ENCODE data around the gene FER. TPM values are rescaled to one million over a fixed set of nuclear protein-coding genes. Genes with fewer than 3 reads are reported as not detected.

FER gene
- total and polyA plus RNA-seq, 2 of the 8 experiments (the other 6 are each of a cell fraction or from before 2014, with no cell fraction given), result 1.3 to 15.8 TPM

DNA sequence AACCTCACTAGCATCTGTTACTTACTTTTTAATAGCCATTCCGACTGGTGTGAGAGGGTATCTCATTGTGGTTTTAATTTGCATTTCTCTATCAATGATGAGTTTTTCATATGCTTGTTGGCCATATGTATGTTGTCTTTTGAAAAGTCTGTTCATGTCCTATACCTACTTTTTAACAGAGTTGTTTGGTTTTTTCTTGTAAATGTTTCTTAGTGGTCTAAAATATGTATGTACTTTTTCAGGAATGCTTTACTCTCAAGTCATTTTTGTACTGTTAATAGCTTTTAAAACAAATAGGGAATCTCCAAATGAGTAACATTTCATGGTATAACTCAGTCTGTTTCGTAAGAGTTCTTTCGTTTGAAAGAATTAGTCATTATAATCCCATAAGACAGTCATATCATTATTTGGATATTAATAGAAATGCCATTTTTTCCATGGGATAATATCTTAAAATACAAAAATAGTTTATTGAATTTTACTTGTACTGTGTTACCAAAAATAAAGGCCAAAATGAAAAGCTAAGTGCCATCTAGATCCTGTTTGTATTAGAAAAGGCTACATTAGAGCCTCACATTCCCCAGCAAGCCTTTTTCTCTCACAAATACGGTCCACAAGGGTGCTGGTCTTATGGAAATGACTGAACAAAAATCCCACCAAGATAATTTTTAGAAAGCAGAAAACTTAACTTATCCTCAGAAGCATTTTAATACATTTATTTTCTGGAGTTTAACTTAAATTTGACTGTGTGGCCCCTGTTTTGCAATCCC lies 414.4 kb downstream of the FER start:
- TF ChIP-seq BCL11A (IDR thresholded peaks at IDR 0.05; ENCODE audit: low read depth in 2 of 2, low read length in 2 of 2) (no peak), NANOG (IDR thresholded peaks at IDR 0.05; ENCODE audit: insufficient read depth, low read depth, low read length, poor library complexity, severe bottlenecking) (no peak)
- Histone ChIP-seq H3K4me3 (ENCODE audit: extremely low read depth in 1 of 4, insufficient read depth in 2 of 4, low read depth in 3 of 4, low read length in 4 of 4) (no peak overlapping the region), H3K14ac (ENCODE audit: insufficient read length) (no peak overlapping the region), H3K9ac (replicated peaks in 1 of 4; ENCODE audit: extremely low read depth in 1 of 4, low read depth in 3 of 4, low read length in 3 of 4) (no peak overlapping the region), H2BK5ac (ENCODE audit: low read depth, low read length) (no peak overlapping the region), H4K91ac (replicated peaks; ENCODE audit: insufficient read length, low read length) (no peak overlapping the region), H2AFZ (ENCODE audit: low read length) (no peak overlapping the region), H4K20me1 (replicated peaks in 1 of 2; ENCODE audit: control insufficient read depth in 1 of 2, insufficient read depth in 2 of 2, low read length in 2 of 2) (no peaks in the 10 kb centered on the region), H3K56ac (replicated peaks; ENCODE audit: insufficient read length, low read depth, low read length) (no peak overlapping the region), H3K27ac (ENCODE audit: low read depth, low read length) (no peak overlapping the region), H4K8ac (ENCODE audit: extremely low read depth, insufficient read depth, low read length) (no peak overlapping the region), H3K36me3 (ENCODE audit: control insufficient read depth in 2 of 4, insufficient read depth in 4 of 4, low read length in 3 of 4) (no peaks in the 10 kb centered on the region), H3K4me2 (ENCODE audit: insufficient read depth in 1 of 2, low read depth in 2 of 2, low read length in 2 of 2) (no peak overlapping the region), H2BK15ac (ENCODE audit: low read length) (no peak overlapping the region), H3K18ac (ENCODE audit: extremely low read depth, low read length) (no peak overlapping the region), H3K23me2 (ENCODE audit: low read depth, low read length) (no peaks in the 10 kb centered on the region), H3K4me1 (replicated peaks in 1 of 4; ENCODE audit: control insufficient read depth in 3 of 4, insufficient read depth in 4 of 4, low read length in 3 of 4) (no peaks in the 10 kb centered on the region), H4K5ac (ENCODE audit: insufficient read length, low read depth, low read length) (no peak overlapping the region), H3K79me1 (ENCODE audit: low read depth, low read length) (no peaks in the 10 kb centered on the region), H2BK12ac (ENCODE audit: low read depth, low read length) (no peak overlapping the region), H3K9me3 (ENCODE audit: insufficient read depth in 2 of 2, low read depth in 1 of 2, low read length in 1 of 2) (no peaks in the 10 kb centered on the region), H2BK120ac (replicated peaks; ENCODE audit: low read depth, low read length) (no peak overlapping the region), H3K23ac (ENCODE audit: insufficient read length) (no peak overlapping the region), H3K27me3 (replicated peaks in 1 of 4; ENCODE audit: control insufficient read depth in 3 of 4, extremely low read depth in 1 of 4, insufficient read depth in 3 of 4, low read length in 3 of 4) (no peaks in the 10 kb centered on the region), H3K4ac (replicated peaks; ENCODE audit: insufficient read length, low read depth, low read length) (no peak overlapping the region), H2BK20ac (ENCODE audit: low read length) (no peak overlapping the region), H2AK5ac (ENCODE audit: low read depth, low read length) (no peak overlapping the region), H3K79me2 (ENCODE audit: control insufficient read depth in 1 of 2, insufficient read depth in 2 of 2, low read length in 2 of 2) (no peaks in the 10 kb centered on the region)
- ChIA-PET POLR2A (ENCODE audit: partially characterized antibody) (no interaction called here), CTCF (ENCODE audit: partially characterized antibody) (interaction anchor here (0.9 kb wide), 1 partner anchor 475 kb away, joined by 3 read pairs; no protein-coding TSS in a partner anchor)
- 89% methylated on average over 4 of the region's 4 CpGs; no CpG with 5 or more reads in 1 of the 2 experiments for WGBS, 2 experiments (ENCODE audit: extremely low coverage in 1 of 2, insufficient coverage in 1 of 2, insufficient read length in 1 of 2, insufficient replicate concordance in 2 of 2, low coverage in 1 of 2, low lambda C conversion rate in 2 of 2, missing lambda C conversion rate in 1 of 2)
- DNase-seq (ENCODE audit: low read depth in 1 of 2, low spot score in 2 of 2) (no peak), FAIRE-seq (peak; percentile 19)
